Measurements from ENCODE around the gene SART1.

DNA sequence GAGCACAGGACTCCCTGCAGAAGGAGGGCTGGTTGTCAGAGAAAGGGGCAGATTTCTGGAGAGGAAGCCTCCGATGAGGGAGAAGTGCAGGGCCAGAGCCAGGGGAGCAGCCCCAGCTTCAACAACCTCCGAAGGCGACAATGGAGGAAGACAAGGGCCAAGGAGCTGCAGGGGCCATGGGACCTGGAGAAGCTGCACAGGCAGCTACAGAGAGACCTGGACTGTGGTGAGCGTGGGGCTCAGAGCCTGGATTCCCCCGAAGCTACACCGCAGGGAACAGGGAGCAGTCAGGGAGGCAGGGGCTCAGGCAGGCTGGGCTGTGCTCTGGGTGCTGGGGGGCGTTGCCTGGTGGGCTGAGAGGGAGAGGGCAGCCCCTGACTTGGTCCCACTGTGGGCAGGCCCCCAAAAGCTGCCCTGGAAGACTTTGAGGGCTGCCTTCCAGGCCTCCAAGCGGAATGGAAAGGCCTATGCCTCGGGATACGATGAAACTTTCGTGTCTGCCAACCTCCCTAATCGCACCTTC lies 13.9 kb upstream of the SART1 start:
- TF ChIP-seq, protein P1, sequence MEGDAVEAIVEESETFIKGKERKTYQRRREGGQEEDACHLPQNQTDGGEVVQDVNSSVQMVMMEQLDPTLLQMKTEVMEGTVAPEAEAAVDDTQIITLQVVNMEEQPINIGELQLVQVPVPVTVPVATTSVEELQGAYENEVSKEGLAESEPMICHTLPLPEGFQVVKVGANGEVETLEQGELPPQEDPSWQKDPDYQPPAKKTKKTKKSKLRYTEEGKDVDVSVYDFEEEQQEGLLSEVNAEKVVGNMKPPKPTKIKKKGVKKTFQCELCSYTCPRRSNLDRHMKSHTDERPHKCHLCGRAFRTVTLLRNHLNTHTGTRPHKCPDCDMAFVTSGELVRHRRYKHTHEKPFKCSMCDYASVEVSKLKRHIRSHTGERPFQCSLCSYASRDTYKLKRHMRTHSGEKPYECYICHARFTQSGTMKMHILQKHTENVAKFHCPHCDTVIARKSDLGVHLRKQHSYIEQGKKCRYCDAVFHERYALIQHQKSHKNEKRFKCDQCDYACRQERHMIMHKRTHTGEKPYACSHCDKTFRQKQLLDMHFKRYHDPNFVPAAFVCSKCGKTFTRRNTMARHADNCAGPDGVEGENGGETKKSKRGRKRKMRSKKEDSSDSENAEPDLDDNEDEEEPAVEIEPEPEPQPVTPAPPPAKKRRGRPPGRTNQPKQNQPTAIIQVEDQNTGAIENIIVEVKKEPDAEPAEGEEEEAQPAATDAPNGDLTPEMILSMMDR (conservative IDR thresholded peaks at IDR 0.05), result no peak
- no peak for TF ChIP-seq EZH2 (IDR thresholded peaks at IDR 0.05; ENCODE audit: low read depth)

Measured in PC-9 (cell line).